HG03457 (cell line): ENCODE data around the gene ST6GAL2.

Source experiments
- ATAC-seq: cut with Tn5 transposase; IDR thresholded peaks from one replicate; pipeline ENCODE4 v1.9.1; 2021; ENCODE audit warnings: moderate number of reproducible peaks; ENCODE audit not compliant: unreplicated experiment

ST6GAL2 gene

GRCh38 chr2:106758901-106759497, 127.0 kb downstream of the ST6GAL2 start:
- ATAC-seq = no peak
